KG1 (cell line): Measurements from ENCODE around the gene APBA1.

ENCODE experiments used
- DNase-seq: peaks from one replicate; lab custom pipeline; 2025; lab: John Stamatoyannopoulos, UW

APBA1 gene

GRCh38 chr9:69472101-69472620 lies 200.0 kb downstream of the APBA1 start:
- no peak for DNase-seq

- DNase-seq: no peak
Measured at GRCh38 chr9:69471433-69471832, 200.7 kb downstream of the APBA1 start.

- no peak for DNase-seq
Measured at GRCh38 chr9:69470186-69470977, 201.8 kb downstream of the APBA1 start.

- no peak for DNase-seq
Measured at GRCh38 chr9:69469136-69469535, 203.0 kb downstream of the APBA1 start.

GRCh38 chr9:69468380-69468779 lies 203.8 kb downstream of the APBA1 start:
- DNase-seq: no peak

- no peak for DNase-seq
Measured at GRCh38 chr9:69466151-69466550, 206.0 kb downstream of the APBA1 start.

GRCh38 chr9:69465473-69465872 lies 206.7 kb downstream of the APBA1 start:
- no peak for DNase-seq

GRCh38 chr9:69463497-69464068 lies 208.6 kb downstream of the APBA1 start:
- DNase-seq: no peak

- no peak for DNase-seq
Measured at GRCh38 chr9:69462394-69462793, 209.8 kb downstream of the APBA1 start.

- no peak for DNase-seq
Measured at GRCh38 chr9:69461103-69461887, 210.9 kb downstream of the APBA1 start.

GRCh38 chr9:69460012-69460411 lies 212.2 kb downstream of the APBA1 start:
- no peak for DNase-seq

GRCh38 chr9:69458176-69458575 lies 214.0 kb downstream of the APBA1 start:
- DNase-seq: no peak

GRCh38 chr9:69456201-69456600 lies 216.0 kb downstream of the APBA1 start:
- DNase-seq: no peak

GRCh38 chr9:69455311-69455710 lies 216.9 kb downstream of the APBA1 start:
- DNase-seq: no peak

- no peak for DNase-seq
Measured at GRCh38 chr9:69454321-69454720, 217.8 kb downstream of the APBA1 start.

GRCh38 chr9:69453746-69454145 lies 218.4 kb downstream of the APBA1 start:
- DNase-seq: no peak

GRCh38 chr9:69452110-69452782 lies 219.9 kb downstream of the APBA1 start:
- no peak for DNase-seq

GRCh38 chr9:69446496-69446895 lies 225.7 kb downstream of the APBA1 start:
- no peak for DNase-seq

- DNase-seq: no peak
Measured at GRCh38 chr9:69445251-69445650, 226.9 kb downstream of the APBA1 start.

GRCh38 chr9:69444791-69445190 lies 227.4 kb downstream of the APBA1 start:
- no peak for DNase-seq

- DNase-seq: no peak
Measured at GRCh38 chr9:69444021-69444420, 228.2 kb downstream of the APBA1 start.

- DNase-seq: no peak
Measured at GRCh38 chr9:69443178-69443577, 229.0 kb downstream of the APBA1 start.
